ENCODE measurements around the gene RIC3.
"Not testable (repeated sequence)": the region's sequence is repeated elsewhere in the genome, so short reads cannot be mapped to it uniquely, and the experiment has no call there.

Gene RIC3

GRCh38 chr11:8190431-8190830 lies 21.6 kb upstream of the RIC3 start:
- peaks cover 4% of the 10 kb centered on the region; the same call in 1 of the 2 replicates for H3K4me1 ChIP-seq (ENCODE audit: control insufficient read depth, insufficient read depth, low read length)
- no peaks in the 10 kb centered on the region for H3K27me3 ChIP-seq (ENCODE audit: control insufficient read depth, insufficient read depth, low read length)
- H3K36me3 ChIP-seq (ENCODE audit: control insufficient read depth, insufficient read depth, low read length) = no peaks in the 10 kb centered on the region
- WGBS (ENCODE audit: insufficient coverage, insufficient read length) = no CpG with 5 or more reads among the region's 2 CpGs
- no peak for DNase-seq (ENCODE audit: low read depth, low spot score)
- no peak overlapping the region for H3K27ac ChIP-seq (ENCODE audit: low read length)
- H3K4me3 ChIP-seq (ENCODE audit: low read length) = no peak overlapping the region
- no peaks in the 10 kb centered on the region for H3K9me3 ChIP-seq (ENCODE audit: control insufficient read depth, insufficient read depth, low read length)

DNA sequence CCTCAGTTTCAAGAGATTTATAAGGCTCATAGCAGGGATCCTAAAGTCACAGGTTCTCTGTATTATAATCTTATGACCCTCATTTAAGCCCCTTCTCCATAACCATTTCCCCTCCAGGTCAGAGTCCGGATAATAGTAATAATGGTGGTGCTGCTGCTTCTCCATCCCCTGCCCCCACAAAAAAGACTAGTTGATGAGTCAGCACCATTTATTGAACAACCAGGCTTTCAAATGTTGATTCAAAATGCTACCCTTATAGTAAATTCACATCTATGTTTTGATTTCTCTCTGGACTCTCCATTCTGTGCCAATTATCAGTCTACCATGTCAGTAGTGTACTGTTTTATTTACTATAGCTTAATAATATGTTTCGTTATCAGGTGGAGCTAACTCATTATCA lies 17.6 kb upstream of the RIC3 start:
- no peaks in the 10 kb centered on the region for H3K36me3 ChIP-seq (ENCODE audit: control insufficient read depth, insufficient read depth, low read length)
- no CpG with 5 or more reads among the region's 2 CpGs for WGBS (ENCODE audit: insufficient coverage, insufficient read length)
- H3K27me3 ChIP-seq (ENCODE audit: control insufficient read depth, insufficient read depth, low read length) = no peaks in the 10 kb centered on the region
- no peaks in the 10 kb centered on the region for H3K9me3 ChIP-seq (ENCODE audit: control insufficient read depth, insufficient read depth, low read length)
- no peaks in the 10 kb centered on the region for H3K4me1 ChIP-seq (ENCODE audit: control insufficient read depth, insufficient read depth, low read length)
- no peak overlapping the region for H3K27ac ChIP-seq (ENCODE audit: low read length)
- no peak overlapping the region for H3K4me3 ChIP-seq (ENCODE audit: low read length)
- DNase-seq (ENCODE audit: low read depth, low spot score) = no peak

- WGBS (ENCODE audit: insufficient coverage, insufficient read length) = no CpG with 5 or more reads among the region's 5 CpGs
- H3K27me3 ChIP-seq (ENCODE audit: control insufficient read depth, insufficient read depth, low read length) = no peaks in the 10 kb centered on the region
- DNase-seq (ENCODE audit: low read depth, low spot score) = no peak
- H3K27ac ChIP-seq (ENCODE audit: low read length) = no peak overlapping the region
- no peaks in the 10 kb centered on the region for H3K36me3 ChIP-seq (ENCODE audit: control insufficient read depth, insufficient read depth, low read length)
- no peaks in the 10 kb centered on the region for H3K4me1 ChIP-seq (ENCODE audit: control insufficient read depth, insufficient read depth, low read length)
- no peak overlapping the region for H3K4me3 ChIP-seq (ENCODE audit: low read length)
- no peaks in the 10 kb centered on the region for H3K9me3 ChIP-seq (ENCODE audit: control insufficient read depth, insufficient read depth, low read length)
These were observed 14.3 kb upstream of the RIC3 start for GRCh38 chr11:8183111-8183510.

DNA sequence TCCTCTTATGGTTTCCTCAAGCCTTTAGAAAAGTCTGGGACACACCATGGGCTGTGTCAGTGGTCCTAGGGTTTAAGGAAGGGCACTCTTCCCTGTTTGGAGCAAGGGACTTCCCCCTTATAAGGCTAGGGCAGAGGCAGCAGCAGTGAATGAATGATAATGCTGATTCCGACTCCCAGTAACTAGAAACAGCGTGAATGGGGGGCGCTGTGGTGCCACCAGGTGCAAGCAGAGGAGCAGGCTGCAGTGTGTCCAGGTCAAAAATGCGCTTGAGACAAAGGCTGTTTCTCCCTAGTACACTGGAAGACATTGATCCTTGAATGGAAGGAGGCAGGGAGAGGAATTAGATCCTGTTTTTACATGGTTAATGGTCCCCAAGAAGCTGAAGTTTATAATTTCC lies 11.6 kb upstream of the RIC3 start:
- Histone ChIP-seq H3K27me3 (ENCODE audit: control insufficient read depth, insufficient read depth, low read length) (no peaks in the 10 kb centered on the region), H3K36me3 (ENCODE audit: control insufficient read depth, insufficient read depth, low read length) (no peaks in the 10 kb centered on the region), H3K4me3 (ENCODE audit: low read length) (no peak overlapping the region), H3K27ac (ENCODE audit: low read length) (no peak overlapping the region), H3K9me3 (ENCODE audit: control insufficient read depth, insufficient read depth, low read length) (no peaks in the 10 kb centered on the region), H3K4me1 (ENCODE audit: control insufficient read depth, insufficient read depth, low read length) (no peaks in the 10 kb centered on the region)
- WGBS (ENCODE audit: insufficient coverage, insufficient read length) = no CpG with 5 or more reads among the region's 4 CpGs
- DNase-seq (ENCODE audit: low read depth, low spot score) = no peak

GRCh38 chr11:8178297-8178696 lies 9.5 kb upstream of the RIC3 start:
- H3K27me3 ChIP-seq (ENCODE audit: control insufficient read depth, insufficient read depth, low read length) = no peaks in the 10 kb centered on the region
- no peak for DNase-seq (ENCODE audit: low read depth, low spot score)
- H3K27ac ChIP-seq (ENCODE audit: low read length) = no peak overlapping the region
- H3K9me3 ChIP-seq (ENCODE audit: control insufficient read depth, insufficient read depth, low read length) = no peaks in the 10 kb centered on the region
- H3K4me1 ChIP-seq (ENCODE audit: control insufficient read depth, insufficient read depth, low read length) = no peaks in the 10 kb centered on the region
- H3K4me3 ChIP-seq (ENCODE audit: low read length) = no peak overlapping the region
- WGBS (ENCODE audit: insufficient coverage, insufficient read length) = no CpG with 5 or more reads among the region's 1 CpG
- H3K36me3 ChIP-seq (ENCODE audit: control insufficient read depth, insufficient read depth, low read length) = no peaks in the 10 kb centered on the region

DNA sequence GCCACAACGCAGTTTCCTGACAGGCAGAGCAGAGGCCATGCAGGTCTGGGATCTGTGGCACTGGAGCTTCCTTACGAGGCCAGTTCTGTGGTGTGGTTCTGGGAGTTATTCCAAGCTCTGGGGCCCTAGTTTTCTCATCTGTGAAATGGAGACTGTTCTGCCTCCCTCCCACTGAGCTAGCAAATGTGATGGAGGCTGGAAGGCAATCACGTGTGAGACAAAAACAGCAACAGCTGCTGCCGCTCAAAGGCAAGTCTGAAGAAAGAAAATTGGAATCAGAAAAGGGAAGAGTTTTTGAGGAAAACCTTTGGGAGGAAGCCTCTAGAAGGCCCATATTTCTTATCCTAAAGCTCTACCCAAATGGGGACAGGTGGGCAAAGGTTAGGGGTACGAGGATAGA lies 8.3 kb upstream of the RIC3 start:
- H3K27me3 ChIP-seq (ENCODE audit: control insufficient read depth, insufficient read depth, low read length) = no peaks in the 10 kb centered on the region
- H3K27ac ChIP-seq (ENCODE audit: low read length) = no peak overlapping the region
- no peaks in the 10 kb centered on the region for H3K36me3 ChIP-seq (ENCODE audit: control insufficient read depth, insufficient read depth, low read length)
- no peak for DNase-seq (ENCODE audit: low read depth, low spot score)
- no peaks in the 10 kb centered on the region for H3K9me3 ChIP-seq (ENCODE audit: control insufficient read depth, insufficient read depth, low read length)
- WGBS (ENCODE audit: insufficient coverage, insufficient read length) = no CpG with 5 or more reads among the region's 5 CpGs
- H3K4me1 ChIP-seq (ENCODE audit: control insufficient read depth, insufficient read depth, low read length) = no peaks in the 10 kb centered on the region
- no peak overlapping the region for H3K4me3 ChIP-seq (ENCODE audit: low read length)

GRCh38 chr11:8167796-8168195 lies 1.0 kb downstream of the RIC3 start:
- no peaks in the 10 kb centered on the region for H3K36me3 ChIP-seq (ENCODE audit: control insufficient read depth, insufficient read depth, low read length)
- no CpG with 5 or more reads among the region's 4 CpGs for WGBS (ENCODE audit: insufficient coverage, insufficient read length)
- no peaks in the 10 kb centered on the region for H3K9me3 ChIP-seq (ENCODE audit: control insufficient read depth, insufficient read depth, low read length)
- no peaks in the 10 kb centered on the region for H3K4me1 ChIP-seq (ENCODE audit: control insufficient read depth, insufficient read depth, low read length)
- no peak overlapping the region; the same call in 1 of the 2 replicates for H3K4me3 ChIP-seq (ENCODE audit: low read length)
- peaks cover 1% of the 10 kb centered on the region; the same call in 1 of the 2 replicates for H3K27me3 ChIP-seq (ENCODE audit: control insufficient read depth, insufficient read depth, low read length)
- no peak for DNase-seq (ENCODE audit: low read depth, low spot score)
- H3K27ac ChIP-seq (ENCODE audit: low read length) = no peak overlapping the region

- H3K4me1 ChIP-seq (ENCODE audit: control insufficient read depth, insufficient read depth, low read length) = no peaks in the 10 kb centered on the region
- H3K27me3 ChIP-seq (ENCODE audit: control insufficient read depth, insufficient read depth, low read length) = no peaks in the 10 kb centered on the region
- no peak overlapping the region for H3K4me3 ChIP-seq (ENCODE audit: low read length)
- H3K9me3 ChIP-seq (ENCODE audit: control insufficient read depth, insufficient read depth, low read length) = no peaks in the 10 kb centered on the region
- DNase-seq (ENCODE audit: low read depth, low spot score) = no peak
- no peak overlapping the region for H3K27ac ChIP-seq (ENCODE audit: low read length)
- no peaks in the 10 kb centered on the region for H3K36me3 ChIP-seq (ENCODE audit: control insufficient read depth, insufficient read depth, low read length)
These were observed 4.1 kb downstream of the RIC3 start for GRCh38 chr11:8164746-8165145.

DNA sequence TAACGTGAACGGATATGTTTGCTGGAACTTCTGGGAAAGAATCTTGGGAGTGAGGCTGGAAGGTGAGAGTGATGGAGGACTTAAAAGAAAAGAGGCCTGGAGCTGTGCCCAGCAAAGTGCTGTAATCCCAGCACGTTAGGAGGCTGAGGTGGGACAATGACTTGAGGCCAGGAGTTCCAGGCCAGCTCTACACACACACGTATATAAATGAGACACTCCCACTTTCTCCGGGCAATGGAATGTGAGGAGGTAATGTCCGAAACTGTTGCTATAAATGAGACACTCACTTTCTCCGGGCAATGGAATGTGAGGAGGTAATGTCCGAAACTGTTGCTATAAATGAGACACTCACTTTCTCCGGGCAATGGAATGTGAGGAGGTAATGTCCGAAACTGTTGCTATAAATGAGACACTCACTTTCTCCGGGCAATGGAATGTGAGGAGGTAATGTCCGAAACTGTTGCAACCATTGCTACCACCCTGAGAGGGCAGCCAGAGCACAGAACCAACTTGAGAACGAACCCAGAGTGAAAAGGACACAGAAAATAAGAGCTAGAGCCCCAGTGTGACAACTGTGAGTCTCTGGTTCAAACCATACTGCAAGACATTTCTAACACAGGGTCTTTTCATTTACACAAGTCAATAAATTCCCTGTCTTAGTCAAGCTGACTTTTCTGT lies 7.1 kb downstream of the RIC3 start:
- not testable (repeated sequence) for DNase-seq (ENCODE audit: low read depth, low spot score); H3K27ac ChIP-seq (ENCODE audit: low read length); H3K4me3 ChIP-seq (ENCODE audit: low read length); H3K27me3 ChIP-seq (ENCODE audit: control insufficient read depth, insufficient read depth, low read length); H3K4me1 ChIP-seq (ENCODE audit: control insufficient read depth, insufficient read depth, low read length); H3K36me3 ChIP-seq (ENCODE audit: control insufficient read depth, insufficient read depth, low read length); H3K9me3 ChIP-seq (ENCODE audit: control insufficient read depth, insufficient read depth, low read length)
- WGBS (ENCODE audit: insufficient coverage, insufficient read length) = no CpG with 5 or more reads among the region's 13 CpGs

GRCh38 chr11:8156877-8157276 lies 11.9 kb downstream of the RIC3 start:
- no peaks in the 10 kb centered on the region for H3K36me3 ChIP-seq (ENCODE audit: control insufficient read depth, insufficient read depth, low read length)

DNA sequence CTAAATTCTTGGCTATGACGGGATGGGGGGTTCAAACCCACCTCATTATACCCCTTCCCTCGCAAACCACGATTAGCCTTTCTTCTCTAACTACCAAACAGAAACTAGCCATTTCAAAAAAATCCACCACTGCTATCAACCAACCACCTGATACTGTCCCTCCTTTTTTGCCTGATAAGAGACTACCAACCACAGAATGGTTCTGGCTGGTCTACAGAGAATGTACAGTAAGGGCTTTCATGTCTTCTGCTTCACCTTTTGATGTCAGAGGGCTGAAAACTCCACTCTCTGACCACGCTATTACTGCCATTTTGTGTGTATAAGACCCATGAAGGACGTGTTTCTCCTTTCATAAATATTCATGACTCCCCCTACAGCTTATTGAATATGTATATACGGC lies 19.1 kb downstream of the RIC3 start:
- no peaks in the 10 kb centered on the region for H3K27me3 ChIP-seq (ENCODE audit: control insufficient read depth, insufficient read depth, low read length)
- H3K9me3 ChIP-seq (ENCODE audit: control insufficient read depth, insufficient read depth, low read length) = no peaks in the 10 kb centered on the region
- H3K27ac ChIP-seq (ENCODE audit: low read length) = no peak overlapping the region
- H3K4me3 ChIP-seq (ENCODE audit: low read length) = no peak overlapping the region
- H3K36me3 ChIP-seq (ENCODE audit: control insufficient read depth, insufficient read depth, low read length) = no peaks in the 10 kb centered on the region
- H3K4me1 ChIP-seq (ENCODE audit: control insufficient read depth, insufficient read depth, low read length) = peaks cover 3% of the 10 kb centered on the region; the same call in 1 of the 2 replicates
- no peak for DNase-seq (ENCODE audit: low read depth, low spot score)
- WGBS (ENCODE audit: insufficient coverage, insufficient read length) = 100% methylated on average over 2 of the region's 6 CpGs

More at GRCh38 chr11:8156877-8157276, 11.9 kb downstream of the RIC3 start:
- no peak overlapping the region for H3K27ac ChIP-seq (ENCODE audit: low read length)
- no peak overlapping the region for H3K4me3 ChIP-seq (ENCODE audit: low read length)
- H3K9me3 ChIP-seq (ENCODE audit: control insufficient read depth, insufficient read depth, low read length) = no peaks in the 10 kb centered on the region
- no peaks in the 10 kb centered on the region for H3K4me1 ChIP-seq (ENCODE audit: control insufficient read depth, insufficient read depth, low read length)
- WGBS (ENCODE audit: insufficient coverage, insufficient read length) = no CpG with 5 or more reads among the region's 3 CpGs
- no peak for DNase-seq (ENCODE audit: low read depth, low spot score)
- no peaks in the 10 kb centered on the region for H3K27me3 ChIP-seq (ENCODE audit: control insufficient read depth, insufficient read depth, low read length)
